AG04450 (cell line): ENCODE results near the gene SLC12A7. TPM values are rescaled to one million over a fixed set of nuclear protein-coding genes. Genes with fewer than 3 reads are reported as not detected.

Source experiments
- CTCF ChIA-PET: fragments of 300-600, 350-600 bp; formaldehyde crosslinking; extraction: SDS; loops from one replicate; lab custom pipeline; 2022; ENCODE audit warnings: antibody characterized with exemption, inconsistent platforms; lab: Charles Lee
- POLR2A ChIA-PET: fragments of 350-600 bp; formaldehyde crosslinking; extraction: SDS; loops from one replicate; lab custom pipeline; 2021; ENCODE audit warnings: antibody characterized with exemption, inconsistent platforms; lab: Yijun Ruan, JAX
- DNase-seq: peaks from one replicate; pipeline ENCODE4 v3.0.0-alpha.2; 2011; ENCODE audit warnings: low read depth, low spot score
- H3K27ac ChIP-seq: one replicate; pipeline ENCODE4 v1.5.1; 2012; ENCODE audit warnings: low read depth, low read length, control low read depth
- H3K27me3 ChIP-seq: one replicate; pipeline ENCODE4 v1.6.0; 2012; ENCODE audit warnings: low read length; ENCODE audit not compliant: control insufficient read depth, insufficient read depth
- H3K4me3 ChIP-seq: 2 replicates; pipeline ENCODE4 v1.5.1; 2011; ENCODE audit warnings: mild to moderate bottlenecking, low read depth, low read length, control low read depth
- H3K9me3 ChIP-seq: 2 replicates; pipeline ENCODE4 v1.5.1; 2012; ENCODE audit warnings: low read length; ENCODE audit not compliant: control insufficient read depth, insufficient read depth
- CTCF ChIP-seq: IDR thresholded peaks from 2 replicates; pipeline ENCODE4 v1.5.1; 2011; ENCODE audit warnings: low read depth, low read length, control low read depth, inconsistent platforms
- polyA plus RNA-seq: library from polyadenylated mRNA; depleted of rRNA; stranded (reverse); fragments of >200 nt; gene quantifications from 2 replicates; pipeline ENCODE4 v1.2.3, GENCODE V29; 2011

Gene SLC12A7
- polyA plus RNA-seq, 1 experiment: 0.56 TPM

- peaks cover 18% of the 10 kb centered on the region for H3K27me3 ChIP-seq
- H3K4me3 ChIP-seq: no peak overlapping the region
- no peak for TF ChIP-seq CTCF
- CTCF ChIA-PET: no interaction called here
- POLR2A ChIA-PET: no interaction called here
- no peak for DNase-seq
- no peak overlapping the region for H3K27ac ChIP-seq
- H3K9me3 ChIP-seq: peaks cover 2% of the 10 kb centered on the region; the same call in 1 of the 2 replicates
These were observed 10.0 kb upstream of the SLC12A7 start for GRCh38 chr5:1121891-1122290.

GRCh38 chr5:1121044-1121443 is 9.2 kb upstream of the SLC12A7 start:
- Histone ChIP-seq H3K27ac (no peak overlapping the region), H3K27me3 (peaks cover 18% of the 10 kb centered on the region), H3K4me3 (no peak overlapping the region), H3K9me3 (peaks cover 2% of the 10 kb centered on the region; the same call in 1 of the 2 replicates)
- CTCF ChIA-PET: no interaction called here
- POLR2A ChIA-PET: no interaction called here
- no peak for DNase-seq
- TF ChIP-seq CTCF: no peak

GRCh38 chr5:1120236-1120999 is 8.6 kb upstream of the SLC12A7 start:
- CTCF ChIA-PET: no interaction called here
- peaks cover 2% of the 10 kb centered on the region; the same call in 1 of the 2 replicates for H3K9me3 ChIP-seq
- DNase-seq: no peak
- no peak overlapping the region for H3K27ac ChIP-seq
- H3K27me3 ChIP-seq: peaks cover 18% of the 10 kb centered on the region
- no peak for TF ChIP-seq CTCF
- H3K4me3 ChIP-seq: no peak overlapping the region
- POLR2A ChIA-PET: no interaction called here

GRCh38 chr5:1119312-1119831 is 7.5 kb upstream of the SLC12A7 start:
- no peak for TF ChIP-seq CTCF
- Histone ChIP-seq H3K27me3 (peaks cover 14% of the 10 kb centered on the region), H3K27ac (no peak overlapping the region), H3K4me3 (no peak overlapping the region), H3K9me3 (peaks cover 1% of the 10 kb centered on the region; the same call in 1 of the 2 replicates)
- CTCF ChIA-PET: no interaction called here
- DNase-seq: no peak
- POLR2A ChIA-PET: no interaction called here

- no peak overlapping the region for H3K27ac ChIP-seq
- CTCF ChIA-PET: no interaction called here
- no peak for DNase-seq
These were observed 6.9 kb upstream of the SLC12A7 start for GRCh38 chr5:1118738-1119137.

More at GRCh38 chr5:1118738-1119137, 6.9 kb upstream of the SLC12A7 start:
- no peaks in the 10 kb centered on the region; the same call in 1 of the 2 replicates for H3K9me3 ChIP-seq
- POLR2A ChIA-PET: no interaction called here
- no peak overlapping the region for H3K4me3 ChIP-seq
- H3K27me3 ChIP-seq: peaks cover 14% of the 10 kb centered on the region
- no peak for TF ChIP-seq CTCF
